HCT116 (cell line): Measurements from ENCODE around the gene PDE4B. TPM values are rescaled to one million over a fixed set of nuclear protein-coding genes. Genes with fewer than 3 reads are reported as not detected.
A peak's percentile ranks its signal among the peaks of the same experiment; 100 is the strongest.

Experiments used
- ATAC-seq: fragments of 200-7000 bp; cut with Tn5 transposase; 2 replicates; pipeline ENCODE4 v1.9.1; 2020; ENCODE audit warnings: mild to moderate bottlenecking, moderate library complexity
- BruUV-seq: library from RNA; stranded (reverse); fragments of 400-500 nt; replicated peaks from 2 replicates; lab custom pipeline; 2021; lab: Mats Ljungman, UMichigan
- CTCF ChIA-PET: fragments of 300-600 bp; sonication (Branson Sonifier 250); formaldehyde crosslinking; loops from one replicate; lab custom pipeline; 2021; ENCODE audit warnings: antibody characterized with exemption; lab: Charles Lee
- POLR2A ChIA-PET: fragments of 300-600, 350-600 bp; sonication (Branson Sonifier 250); formaldehyde crosslinking; loops from one replicate; lab custom pipeline; 2021; ENCODE audit warnings: antibody characterized with exemption; lab: Charles Lee
- RAD21 ChIA-PET, 2 experiments: fragments of 300-600 bp; sonication (Branson Sonifier 250); formaldehyde crosslinking; loops; one replicate each; lab custom pipeline; 2023; ENCODE audit warnings: low total read pairs in 2 of 2; ENCODE audit not compliant: uncharacterized antibody in 2 of 2, unreplicated experiment in 2 of 2, low non-redundant PET in 1 of 2; lab: Charles Lee
- DNase-seq: peaks from one replicate; pipeline ENCODE4 v3.0.0-alpha.2; 2010; ENCODE audit warnings: low read depth, low spot score
- H2AFZ ChIP-seq: fragments of 200-600 bp; shearing (Covaris generic), sonication (generic); 2 replicates; pipeline ENCODE4 v1.6.1; 2017; ENCODE audit warnings: low read depth, mixed run types, mixed read lengths, antibody characterized with exemption, low read length; ENCODE audit not compliant: poor library complexity, severe bottlenecking
- H3K27ac ChIP-seq: 2 replicates; pipeline ENCODE4 v1.5.1; 2012; ENCODE audit warnings: low read depth, low read length
- H3K27me3 ChIP-seq: fragments of 200-600 bp; sonication (generic); 2 replicates; pipeline ENCODE4 v1.6.1; 2016; ENCODE audit warnings: mixed run types, low read length, mixed read lengths; ENCODE audit not compliant: insufficient read depth
- H3K36me3 ChIP-seq, 2 experiments: fragments of 200-500 bp in 1 of 2; fragments of 200-600 bp in 1 of 2; sonication (Bioruptor generic) in 1 of 2; sonication (generic) in 1 of 2; 2 replicates each; pipeline versions ENCODE4 v1.5.1 to v1.6.1; 2014 to 2016; ENCODE audit warnings: low read length in 2 of 2, inconsistent platforms in 1 of 2, mixed read lengths in 1 of 2, mixed run types in 1 of 2; ENCODE audit not compliant: insufficient read depth in 2 of 2, control insufficient read depth in 1 of 2
- H3K4me1 ChIP-seq, 2 experiments: fragments of 200-600 bp in 1 of 2; sonication (generic) in 1 of 2; 2 replicates each; pipeline versions ENCODE4 v1.5.1 to v1.6.1; 2012 to 2017; ENCODE audit warnings: low read length in 2 of 2, inconsistent platforms in 1 of 2, mild to moderate bottlenecking in 1 of 2, mixed read lengths in 1 of 2, mixed run types in 1 of 2, moderate library complexity in 1 of 2; ENCODE audit not compliant: insufficient read depth in 2 of 2, control insufficient read depth in 1 of 2
- H3K4me2 ChIP-seq: fragments of 200-600 bp; sonication (generic); 2 replicates; pipeline ENCODE4 v1.6.1; 2017; ENCODE audit warnings: mixed run types, low read length, mixed read lengths
- H3K4me3 ChIP-seq, 2 experiments: fragments of 200-600 bp in 1 of 2; sonication (generic) in 1 of 2; replicated peaks in 1 of 2; 2 replicates each; pipeline ENCODE4 v1.5.1; 2011 to 2016; ENCODE audit warnings: low read length in 2 of 2, control low read depth in 1 of 2, low read depth in 1 of 2, mild to moderate bottlenecking in 1 of 2, mixed read lengths in 1 of 2, mixed run types in 1 of 2
- H3K79me2 ChIP-seq: fragments of 200-600 bp; sonication (generic); 2 replicates; pipeline ENCODE4 v1.6.1; 2017; ENCODE audit warnings: mild to moderate bottlenecking, mixed run types, low read length, moderate library complexity, mixed read lengths; ENCODE audit not compliant: insufficient read depth
- H3K9ac ChIP-seq: fragments of 200-600 bp; sonication (generic); 2 replicates; pipeline ENCODE4 v1.6.1; 2016; ENCODE audit warnings: low read length, mixed read lengths
- H3K9me2 ChIP-seq: fragments of 200-600 bp; sonication (generic), shearing (Covaris generic); 2 replicates; pipeline ENCODE4 v1.6.1; 2017; ENCODE audit warnings: mixed run types, mild to moderate bottlenecking, moderate library complexity; ENCODE audit not compliant: insufficient read depth
- H3K9me3 ChIP-seq, 2 experiments: fragments of 200-500 bp in 1 of 2; fragments of 200-600 bp in 1 of 2; sonication (Bioruptor generic) in 1 of 2; sonication (generic) in 1 of 2; 2 replicates each; pipeline ENCODE4 v1.6.1; 2014 to 2017; ENCODE audit warnings: low read length in 2 of 2, mixed read lengths in 2 of 2, inconsistent platforms in 1 of 2, low read depth in 1 of 2, mild to moderate bottlenecking in 1 of 2, mixed run types in 1 of 2, moderate library complexity in 1 of 2; ENCODE audit not compliant: control insufficient read depth in 1 of 2, insufficient read depth in 1 of 2
- H4K20me1 ChIP-seq: fragments of 200-600 bp; sonication (generic), shearing (Covaris generic); 2 replicates; pipeline ENCODE4 v1.6.1; 2017; ENCODE audit warnings: mixed run types, mild to moderate bottlenecking, moderate library complexity; ENCODE audit not compliant: insufficient read depth
- CEBPB ChIP-seq: IDR thresholded peaks from 2 replicates; pipeline ENCODE4 v1.6.1; 2012; ENCODE audit warnings: low read depth
- CTCF ChIP-seq, 3 experiments: fragments of 200-600 bp in 1 of 3; sonication (generic) in 1 of 3; IDR thresholded peaks in 2 of 3; conservative IDR thresholded peaks in 1 of 3; 2 replicates each; pipeline ENCODE4 v1.5.1; 2012 to 2017; ENCODE audit warnings: low read depth in 2 of 3, low read length in 2 of 3, antibody characterized with exemption in 1 of 3, borderline replicate concordance in 1 of 3, control low read depth in 1 of 3, mild to moderate bottlenecking in 1 of 3, mixed read lengths in 1 of 3, mixed run types in 1 of 3, moderate library complexity in 1 of 3; ENCODE audit not compliant: insufficient read depth in 1 of 3
- EZH2 ChIP-seq: fragments of 200-600 bp; sonication (generic); IDR thresholded peaks from 2 replicates; pipeline ENCODE4 v1.6.1; 2017; ENCODE audit warnings: antibody characterized with exemption, mixed run types
- SP1 ChIP-seq: IDR thresholded peaks from 2 replicates; pipeline ENCODE4 v1.6.1; 2012; ENCODE audit warnings: low read depth
- intact Hi-C: fragments of 100-400 bp; cut with micrococcal nuclease; formaldehyde crosslinking; loops from 2 replicates; pipeline ENCODE4 v1.10.0; 2022
- total RNA-seq: library from RNA; stranded (reverse); gene quantifications from one replicate; pipeline ENCODE4 v1.2.1, GENCODE V29; 2021; ENCODE audit not compliant: unreplicated experiment

The PDE4B gene
- total RNA-seq, 1 experiment from 2014 or later = 76.9 TPM

GRCh38 chr1:66309006-66309741 is 516.5 kb downstream of the PDE4B start:
- TF ChIP-seq CTCF (IDR thresholded peaks at IDR 0.05 in 2 of 3, conservative IDR thresholded peaks at IDR 0.05 in 1 of 3; ENCODE audit: borderline replicate concordance in 1 of 3, insufficient read depth in 1 of 3, low read depth in 2 of 3, low read length in 2 of 3) = no peak
- peak; percentile 4; the same call in 1 of the 2 replicates for TF ChIP-seq SP1
- POLR2A ChIA-PET = interaction anchor here (0.7 kb wide), 1 partner anchor 11 kb away, joined by 3 read pairs; no protein-coding TSS in a partner anchor
- Histone ChIP-seq H2AFZ (no peak overlapping the region), H3K79me2 (no peaks in the 10 kb centered on the region), H3K9me2 (no peaks in the 10 kb centered on the region), H3K4me3 (no peak overlapping the region), H3K27me3 (no peaks in the 10 kb centered on the region), H3K36me3 (no peaks in the 10 kb centered on the region), H3K4me1 (peaks cover 32 to 37% of the 10 kb centered on the region in 2 experiments), H4K20me1 (no peaks in the 10 kb centered on the region), H3K27ac (no peak overlapping the region), H3K9ac (no peak overlapping the region), H3K9me3 (no peaks in the 10 kb centered on the region), H3K4me2 (no peak overlapping the region)
- no TSS peak for BruUV-seq
- CTCF ChIA-PET = no interaction called here
- DNase-seq (no peak), ATAC-seq (no peak)
- RAD21 ChIA-PET = no interaction called here
- intact Hi-C loops = no loop called here

GRCh38 chr1:66311092-66311491 is 518.4 kb downstream of the PDE4B start:
- ChIA-PET POLR2A (no interaction called here), CTCF (no interaction called here)
- no TSS peak for BruUV-seq

More at GRCh38 chr1:66311092-66311491, 518.4 kb downstream of the PDE4B start:
- no peaks in the 10 kb centered on the region for H4K20me1 ChIP-seq
- H2AFZ ChIP-seq = no peak overlapping the region
- H3K79me2 ChIP-seq = no peaks in the 10 kb centered on the region
- H3K4me1 ChIP-seq = peaks cover 44 to 53% of the 10 kb centered on the region in 2 experiments
- RAD21 ChIA-PET = no interaction called here
- H3K9me3 ChIP-seq = no peaks in the 10 kb centered on the region
- no peak for DNase-seq
- H3K4me2 ChIP-seq = no peak overlapping the region
- H3K4me3 ChIP-seq = no peak overlapping the region
- no peak overlapping the region for H3K27ac ChIP-seq
- no peak for TF ChIP-seq CTCF (IDR thresholded peaks at IDR 0.05 in 2 of 3, conservative IDR thresholded peaks at IDR 0.05 in 1 of 3; ENCODE audit: borderline replicate concordance in 1 of 3, insufficient read depth in 1 of 3, low read depth in 2 of 3, low read length in 2 of 3)
- peak; percentile 9; the same call in 1 of the 2 replicates for TF ChIP-seq CEBPB
- no peak for TF ChIP-seq EZH2
- intact Hi-C loops = no loop called here
- no peak for ATAC-seq
- no peaks in the 10 kb centered on the region for H3K27me3 ChIP-seq
- no peaks in the 10 kb centered on the region for H3K36me3 ChIP-seq
- no peaks in the 10 kb centered on the region for H3K9me2 ChIP-seq
- no peak overlapping the region for H3K9ac ChIP-seq
